GM19025 (cell line): Measurements from ENCODE around the gene DYNC2H1.
"Not testable (repeated sequence)": the region's sequence is repeated elsewhere in the genome, so short reads cannot be mapped to it uniquely, and the experiment has no call there.

Source experiments
- ATAC-seq: cut with Tn5 transposase; IDR thresholded peaks from one replicate; pipeline ENCODE4 v1.9.1; 2021; ENCODE audit warnings: mild to moderate bottlenecking, low read depth, moderate library complexity; ENCODE audit not compliant: unreplicated experiment

DYNC2H1 gene

GRCh38 chr11:103112364-103112763 is 3.1 kb downstream of the DYNC2H1 start:
- no peak for ATAC-seq

- ATAC-seq = no peak
Observed at GRCh38 chr11:103114836-103115235, 5.6 kb downstream of the DYNC2H1 start.

- ATAC-seq = no peak
Observed at GRCh38 chr11:103125462-103125861, 16.2 kb downstream of the DYNC2H1 start.

- ATAC-seq = not testable (repeated sequence)
Observed at GRCh38 chr11:103141986-103142385, 32.8 kb downstream of the DYNC2H1 start.

- ATAC-seq = no peak
Observed at GRCh38 chr11:103147627-103148026, 38.4 kb downstream of the DYNC2H1 start.

- ATAC-seq = no peak
Observed at GRCh38 chr11:103157542-103157941, 48.3 kb downstream of the DYNC2H1 start.

- ATAC-seq = no peak
Observed at GRCh38 chr11:103164093-103164796, 55.0 kb downstream of the DYNC2H1 start.

GRCh38 chr11:103167166-103167565 is 57.9 kb downstream of the DYNC2H1 start:
- no peak for ATAC-seq

GRCh38 chr11:103170865-103171264 is 61.6 kb downstream of the DYNC2H1 start:
- no peak for ATAC-seq

- no peak for ATAC-seq
Observed at GRCh38 chr11:103175461-103176129, 66.4 kb downstream of the DYNC2H1 start.

- no peak for ATAC-seq
Observed at GRCh38 chr11:103183981-103184611, 74.9 kb downstream of the DYNC2H1 start.

- no peak for ATAC-seq
Observed at GRCh38 chr11:103202048-103202651, 92.9 kb downstream of the DYNC2H1 start.

GRCh38 chr11:103210543-103210942 is 101.3 kb downstream of the DYNC2H1 start:
- no peak for ATAC-seq

GRCh38 chr11:103215812-103216211 is 106.6 kb downstream of the DYNC2H1 start:
- no peak for ATAC-seq

- ATAC-seq = no peak
Observed at GRCh38 chr11:103220133-103220532, 110.9 kb downstream of the DYNC2H1 start.

- no peak for ATAC-seq
Observed at GRCh38 chr11:103222806-103223205, 113.6 kb downstream of the DYNC2H1 start.

GRCh38 chr11:103228807-103229206 is 119.6 kb downstream of the DYNC2H1 start:
- no peak for ATAC-seq

- ATAC-seq = no peak
Observed at GRCh38 chr11:103234974-103235373, 125.7 kb downstream of the DYNC2H1 start.

- ATAC-seq = no peak
Observed at GRCh38 chr11:103241574-103241973, 132.3 kb downstream of the DYNC2H1 start.

- no peak for ATAC-seq
Observed at GRCh38 chr11:103254123-103254522, 144.9 kb downstream of the DYNC2H1 start.

GRCh38 chr11:103257360-103257759 is 148.1 kb downstream of the DYNC2H1 start:
- ATAC-seq = no peak
